Loucy (cell line): ENCODE results near the gene CTIF.

Experiments
- EZH2phosphoT487 ChIP-seq: fragments of 200-600 bp; IDR thresholded peaks from 2 replicates; pipeline ENCODE4 v1.6.1; 2018; ENCODE audit warnings: antibody characterized with exemption, mild to moderate bottlenecking, moderate library complexity, borderline replicate concordance
- TF ChIP-seq, protein P1 (sequence below): fragments of 200-600 bp; sonication (generic); conservative IDR thresholded peaks from 2 replicates; pipeline ENCODE4 v1.5.1; 2014; ENCODE audit warnings: mild to moderate bottlenecking, antibody characterized with exemption, low read length

DNA sequence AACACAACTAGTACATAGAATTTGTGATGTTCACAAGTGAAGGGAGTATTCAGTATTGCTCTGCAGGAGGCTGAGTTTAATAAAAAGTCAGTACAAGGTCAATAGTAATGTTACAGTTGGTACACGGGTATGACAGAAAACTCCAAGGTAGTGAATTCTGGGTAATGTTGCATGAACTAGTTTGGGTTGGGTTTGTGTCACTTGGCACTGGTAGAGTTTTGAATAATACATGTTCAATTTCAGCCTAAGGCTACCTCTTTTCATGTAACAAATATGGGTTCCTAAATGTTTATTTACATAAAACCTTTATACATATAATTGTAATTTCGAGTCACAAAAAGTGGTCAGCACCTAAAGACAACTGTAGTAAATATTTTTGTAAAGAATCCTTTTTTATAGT is 19.4 kb downstream of the CTIF start:
- TF ChIP-seq, protein P1, sequence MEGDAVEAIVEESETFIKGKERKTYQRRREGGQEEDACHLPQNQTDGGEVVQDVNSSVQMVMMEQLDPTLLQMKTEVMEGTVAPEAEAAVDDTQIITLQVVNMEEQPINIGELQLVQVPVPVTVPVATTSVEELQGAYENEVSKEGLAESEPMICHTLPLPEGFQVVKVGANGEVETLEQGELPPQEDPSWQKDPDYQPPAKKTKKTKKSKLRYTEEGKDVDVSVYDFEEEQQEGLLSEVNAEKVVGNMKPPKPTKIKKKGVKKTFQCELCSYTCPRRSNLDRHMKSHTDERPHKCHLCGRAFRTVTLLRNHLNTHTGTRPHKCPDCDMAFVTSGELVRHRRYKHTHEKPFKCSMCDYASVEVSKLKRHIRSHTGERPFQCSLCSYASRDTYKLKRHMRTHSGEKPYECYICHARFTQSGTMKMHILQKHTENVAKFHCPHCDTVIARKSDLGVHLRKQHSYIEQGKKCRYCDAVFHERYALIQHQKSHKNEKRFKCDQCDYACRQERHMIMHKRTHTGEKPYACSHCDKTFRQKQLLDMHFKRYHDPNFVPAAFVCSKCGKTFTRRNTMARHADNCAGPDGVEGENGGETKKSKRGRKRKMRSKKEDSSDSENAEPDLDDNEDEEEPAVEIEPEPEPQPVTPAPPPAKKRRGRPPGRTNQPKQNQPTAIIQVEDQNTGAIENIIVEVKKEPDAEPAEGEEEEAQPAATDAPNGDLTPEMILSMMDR = no peak
- TF ChIP-seq EZH2phosphoT487 = no peak
